B cell (primary cell): ENCODE measurements around the gene CHKB. TPM values are rescaled to one million over a fixed set of nuclear protein-coding genes. Genes with fewer than 3 reads are reported as not detected.
A peak's percentile ranks its signal among the peaks of the same experiment; 100 is the strongest.

ENCODE experiments used
- ATAC-seq: fragments of 200-7000 bp; cut with Tn5 transposase; one replicate; pipeline ENCODE4 v1.10.0; 2021; ENCODE audit warnings: low read depth, mild to moderate bottlenecking, moderate number of reproducible peaks, moderate library complexity
- CTCF ChIA-PET: fragments of 350-600 bp; sonication (Branson Sonifier 250); formaldehyde crosslinking; loops from one replicate; lab custom pipeline; 2021; ENCODE audit warnings: antibody characterized with exemption, inconsistent platforms; lab: Charles Lee
- POLR2A ChIA-PET: fragments of 350-600 bp; sonication (Branson Sonifier 250); formaldehyde crosslinking; loops from one replicate; lab custom pipeline; 2021; ENCODE audit warnings: antibody characterized with exemption; lab: Charles Lee
- DNase-seq: peaks from one replicate; pipeline ENCODE4 v3.0.0; 2013
- H2AFZ ChIP-seq: 2 replicates; pipeline ENCODE4 v1.6.1; 2012; ENCODE audit warnings: mild to moderate bottlenecking, low read depth, low read length; ENCODE audit not compliant: insufficient read depth, poor library complexity, severe bottlenecking
- H3K27ac ChIP-seq, 2 donors: 1 replicate in 1 of 2; 2 replicates in 1 of 2; pipeline ENCODE4 v1.5.1; 2012 to 2013; ENCODE audit warnings: low read length in 2 of 2, mild to moderate bottlenecking in 2 of 2, moderate library complexity in 1 of 2
- H3K27me3 ChIP-seq, 4 experiments: fragments of 200-600 bp in 1 of 4; sonication (generic) in 1 of 4; replicated peaks in 1 of 4; 1 replicate in 2 of 4; 2 replicates in 2 of 4; pipeline versions ENCODE4 v1.6.1 to v1.7.0; 2013 to 2016; ENCODE audit warnings: low read length in 3 of 4, mild to moderate bottlenecking in 2 of 4, mixed read lengths in 1 of 4, moderate library complexity in 1 of 4; ENCODE audit not compliant: insufficient read depth in 4 of 4, control insufficient read depth in 3 of 4; ENCODE audit errors: control extremely low read depth in 1 of 4
- H3K36me3 ChIP-seq, 2 experiments: replicated peaks in 1 of 2; 1 replicate in 1 of 2; 2 replicates in 1 of 2; pipeline versions ENCODE4 v1.6.1 to v1.7.1; 2013; ENCODE audit warnings: low read length in 1 of 2; ENCODE audit not compliant: insufficient read depth in 2 of 2, control insufficient read depth in 1 of 2; ENCODE audit errors: control extremely low read depth in 1 of 2, extremely low read depth in 1 of 2
- H3K4me1 ChIP-seq, 2 donors: fragments of 200-600 bp in 1 of 2; sonication (generic) in 1 of 2; 1 replicate in 1 of 2; 2 replicates in 1 of 2; pipeline versions ENCODE4 v1.5.1 to v1.6.1; 2013 to 2017; ENCODE audit warnings: low read length in 2 of 2; ENCODE audit not compliant: control insufficient read depth in 2 of 2, insufficient read depth in 2 of 2
- H3K4me2 ChIP-seq: replicated peaks from 2 replicates; pipeline ENCODE3; 2012; ENCODE audit warnings: mild to moderate bottlenecking, low read depth, low read length; ENCODE audit not compliant: poor library complexity, severe bottlenecking
- H3K4me3 ChIP-seq, 5 experiments: fragments of 200-600 bp in 1 of 5; sonication (generic) in 1 of 5; 1 replicate in 3 of 5; 2 replicates in 2 of 5; pipeline versions ENCODE4 v1.5.1 to v1.7.0; 2011 to 2016; ENCODE audit warnings: low read length in 4 of 5, mild to moderate bottlenecking in 4 of 5, low read depth in 2 of 5, control low read depth in 1 of 5, moderate library complexity in 1 of 5; ENCODE audit not compliant: insufficient read depth in 1 of 5; ENCODE audit errors: control extremely low read depth in 1 of 5, extremely low read depth in 1 of 5
- H3K79me2 ChIP-seq: fragments of 200-600 bp; sonication (generic); one replicate; pipeline ENCODE4 v1.6.0; 2016; ENCODE audit warnings: low read length; ENCODE audit not compliant: control insufficient read depth, insufficient read depth
- H3K9ac ChIP-seq: fragments of 200-600 bp; sonication (generic); 2 replicates; pipeline ENCODE4 v1.6.1; 2017; ENCODE audit warnings: mild to moderate bottlenecking, low read length, moderate library complexity
- H3K9me3 ChIP-seq, 3 donors: one replicate each; pipeline versions ENCODE4 v1.6.1 to v1.7.1; 2013; ENCODE audit warnings: low read length in 2 of 3; ENCODE audit not compliant: control insufficient read depth in 2 of 3, insufficient read depth in 1 of 3; ENCODE audit errors: control extremely low read depth in 1 of 3
- H4K20me1 ChIP-seq: 2 replicates; pipeline ENCODE4 v1.6.0; 2012; ENCODE audit warnings: mild to moderate bottlenecking, low read length; ENCODE audit not compliant: insufficient read depth, control insufficient read depth, poor library complexity, severe bottlenecking
- H3K27ac Mint-ChIP-seq: one replicate; pipeline ENCODE4 v1.8.0; 2021; ENCODE audit warnings: mixed read lengths
- H3K27me3 Mint-ChIP-seq: one replicate; pipeline ENCODE4 v1.8.0; 2021; ENCODE audit warnings: mixed read lengths
- H3K4me1 Mint-ChIP-seq: one replicate; pipeline ENCODE4 v1.8.0; 2021; ENCODE audit warnings: mixed read lengths
- H3K4me3 Mint-ChIP-seq: one replicate; pipeline ENCODE4 v1.8.0; 2021; ENCODE audit warnings: mixed read lengths
- H3K9me3 Mint-ChIP-seq: one replicate; pipeline ENCODE4 v1.8.0; 2022; ENCODE audit warnings: mixed read lengths; ENCODE audit not compliant: insufficient read depth
- EZH2 ChIP-seq: IDR thresholded peaks from 2 replicates; pipeline ENCODE4 v1.6.1; 2012; ENCODE audit warnings: borderline replicate concordance, low read depth, mild to moderate bottlenecking, moderate library complexity, low read length; ENCODE audit not compliant: insufficient read depth, poor library complexity, severe bottlenecking
- WGBS: methylation state at CpG from one replicate; pipeline ENCODE4 v1.1.5; 2013; ENCODE audit warnings: missing lambda C conversion rate; ENCODE audit not compliant: insufficient coverage; 5-methylcytosine and 5-hydroxymethylcytosine counted together
- intact Hi-C: fragments of 100-400 bp; cut with micrococcal nuclease; formaldehyde crosslinking; loops from one replicate; pipeline ENCODE4 v1.10.0; 2022
- polyA plus RNA-seq: library from polyadenylated mRNA; depleted of rRNA; stranded (reverse); fragments of >200 nt; gene quantifications from 2 replicates; pipeline ENCODE4 v1.2.3, GENCODE V29; 2012
- total RNA-seq, 2 donors: library from RNA; stranded (reverse); fragments of 120-200 nt in 1 of 2; gene quantifications; 1 replicate in 1 of 2; 2 replicates in 1 of 2; pipeline versions ENCODE4 v1.2.3 to v1.2.4, GENCODE V29; 2013 to 2022
- TF ChIP-seq, protein P1 (sequence below): fragments of 200-600 bp; IDR thresholded peaks from one replicate; pipeline ENCODE4 v1.8.0; 2022; ENCODE audit warnings: antibody characterized with exemption, mild to moderate bottlenecking

CHKB gene
- total and polyA plus RNA-seq, 2 donors (not counting 1 experiment from before 2014, with no cell fraction given): 238 to 309 TPM

DNA sequence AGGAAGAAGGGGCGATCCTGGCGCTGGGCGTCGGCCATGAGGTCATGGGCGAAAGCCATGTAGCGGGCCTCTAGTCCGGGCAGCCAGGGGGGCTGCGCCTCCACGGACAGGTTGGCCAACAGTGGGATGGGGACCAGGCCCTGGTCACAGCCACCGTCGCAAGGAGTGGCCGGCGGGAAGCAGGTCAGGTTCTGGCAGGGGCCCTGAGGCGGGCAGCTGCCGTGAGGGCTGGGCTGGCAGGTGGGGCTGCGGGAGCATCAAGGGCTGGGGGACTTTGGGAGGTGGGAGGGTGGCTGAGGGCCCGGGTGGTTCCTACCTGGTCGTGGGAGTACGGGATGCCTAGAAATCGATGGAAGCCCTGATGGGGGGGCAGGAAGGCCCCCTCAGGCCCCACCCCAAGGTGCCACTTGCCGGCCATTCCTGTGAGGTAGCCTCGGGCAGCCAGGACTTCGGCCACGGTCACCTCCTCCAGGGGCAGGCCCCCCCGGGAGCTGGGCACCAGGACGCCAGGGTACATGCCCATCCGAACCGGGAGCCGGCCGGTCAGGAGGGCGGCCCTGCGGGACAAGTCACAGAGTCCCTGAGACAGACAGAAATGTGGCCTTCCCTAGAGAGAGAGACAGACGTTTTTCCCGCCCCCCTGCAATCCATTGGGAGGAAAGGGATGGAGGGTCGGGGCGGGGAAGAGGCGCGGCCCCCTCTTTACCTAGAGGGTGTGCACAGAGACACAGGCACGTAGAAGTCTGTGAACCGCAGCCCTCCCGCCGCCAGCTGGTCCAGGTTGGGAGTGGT, 44.4 kb upstream of the CHKB start:
- Mint-ChIP-seq H3K27ac (peak overlapping the region; percentile 46), H3K4me1 (peaks cover 24% of the 10 kb centered on the region), H3K27me3 (no peaks in the 10 kb centered on the region), H3K9me3 (no peaks in the 10 kb centered on the region), H3K4me3 (peak overlapping the region; percentile 81)
- Histone ChIP-seq H3K79me2 (peaks cover 9% of the 10 kb centered on the region), H4K20me1 (no peaks in the 10 kb centered on the region), H3K9me3 (no peaks in the 10 kb centered on the region), H3K4me3 (peak overlapping the region in 4 of 5 experiments; percentile 72 to 92 (median 81)), H3K27ac (peak overlapping the region; percentile 64 to 72), H3K4me2 (peak overlapping the region; percentile 97), H3K4me1 (peaks cover 21 to 34% of the 10 kb centered on the region in 2 donors), H3K9ac (peak overlapping the region; percentile 82), H2AFZ (peak overlapping the region; percentile 97), H3K36me3 (no peaks in the 10 kb centered on the region), H3K27me3 (no peaks in the 10 kb centered on the region)
- 92% methylated on average over 40 of the region's 42 CpGs for WGBS
- ATAC-seq (no peak), DNase-seq (peak; percentile 33)
- TF ChIP-seq, protein P1, sequence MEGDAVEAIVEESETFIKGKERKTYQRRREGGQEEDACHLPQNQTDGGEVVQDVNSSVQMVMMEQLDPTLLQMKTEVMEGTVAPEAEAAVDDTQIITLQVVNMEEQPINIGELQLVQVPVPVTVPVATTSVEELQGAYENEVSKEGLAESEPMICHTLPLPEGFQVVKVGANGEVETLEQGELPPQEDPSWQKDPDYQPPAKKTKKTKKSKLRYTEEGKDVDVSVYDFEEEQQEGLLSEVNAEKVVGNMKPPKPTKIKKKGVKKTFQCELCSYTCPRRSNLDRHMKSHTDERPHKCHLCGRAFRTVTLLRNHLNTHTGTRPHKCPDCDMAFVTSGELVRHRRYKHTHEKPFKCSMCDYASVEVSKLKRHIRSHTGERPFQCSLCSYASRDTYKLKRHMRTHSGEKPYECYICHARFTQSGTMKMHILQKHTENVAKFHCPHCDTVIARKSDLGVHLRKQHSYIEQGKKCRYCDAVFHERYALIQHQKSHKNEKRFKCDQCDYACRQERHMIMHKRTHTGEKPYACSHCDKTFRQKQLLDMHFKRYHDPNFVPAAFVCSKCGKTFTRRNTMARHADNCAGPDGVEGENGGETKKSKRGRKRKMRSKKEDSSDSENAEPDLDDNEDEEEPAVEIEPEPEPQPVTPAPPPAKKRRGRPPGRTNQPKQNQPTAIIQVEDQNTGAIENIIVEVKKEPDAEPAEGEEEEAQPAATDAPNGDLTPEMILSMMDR: no peak
- TF ChIP-seq EZH2: no peak
- intact Hi-C loops: no loop called here
- CTCF ChIA-PET: interaction anchor here (0.5 to 2.2 kb wide), 3 partner anchors 14 to 332 kb away, joined by 3 to 11 read pairs (median 5); partner anchors contain the start of gene SCO2
- POLR2A ChIA-PET: no interaction called here

DNA sequence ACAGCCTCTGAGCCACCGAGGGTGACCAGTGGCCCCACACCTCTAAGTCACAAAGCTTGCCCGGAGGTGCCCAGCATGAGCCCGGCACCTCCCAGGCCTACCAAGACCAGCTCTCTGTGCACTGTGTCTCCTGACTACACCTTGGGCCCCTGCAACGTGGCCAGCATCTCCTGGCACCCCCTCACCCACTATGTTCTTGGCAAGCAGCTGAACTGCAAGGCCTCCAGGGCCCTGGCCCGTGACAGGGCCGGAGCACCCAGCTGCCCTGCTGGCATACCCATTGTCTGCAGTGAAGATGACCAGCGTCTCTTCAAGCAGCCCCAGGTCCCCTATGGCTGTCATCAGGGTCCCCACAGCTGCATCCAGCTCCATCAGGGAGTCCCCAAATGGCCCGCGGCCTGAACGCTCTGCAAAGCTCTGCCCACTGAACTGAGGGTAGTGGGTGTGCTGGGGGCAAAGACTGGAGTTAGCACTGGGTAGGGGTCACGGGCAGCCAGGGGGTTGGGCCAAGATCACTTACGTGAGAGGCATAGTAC, 43.7 kb upstream of the CHKB start:
- Mint-ChIP-seq H3K4me1 (peaks cover 30% of the 10 kb centered on the region), H3K27ac (peak overlapping the region; percentile 46), H3K9me3 (no peaks in the 10 kb centered on the region), H3K4me3 (peak overlapping the region; percentile 78), H3K27me3 (no peaks in the 10 kb centered on the region)
- Histone ChIP-seq H3K4me1 (peaks cover 24 to 40% of the 10 kb centered on the region in 2 donors), H3K9ac (no peak overlapping the region), H3K27me3 (no peaks in the 10 kb centered on the region), H3K4me3 (no peak overlapping the region), H3K36me3 (no peaks in the 10 kb centered on the region), H3K4me2 (peak overlapping the region; percentile 97), H3K79me2 (peaks cover 8% of the 10 kb centered on the region), H3K27ac (peak overlapping the region in 1 of 2 donors; percentile 19), H4K20me1 (no peaks in the 10 kb centered on the region), H2AFZ (no peak overlapping the region), H3K9me3 (no peaks in the 10 kb centered on the region)
- intact Hi-C loops: no loop called here
- TF ChIP-seq EZH2: no peak
- TF ChIP-seq, protein P1: no peak
- ATAC-seq (no peak), DNase-seq (no peak)
- WGBS: 96% methylated on average over 12 of the region's 12 CpGs
- CTCF ChIA-PET: interaction anchor here (2.2 kb wide), 1 partner anchor 15 kb away, joined by 11 read pairs; no protein-coding TSS in a partner anchor
- POLR2A ChIA-PET: no interaction called here
